Mesothelial cell of epicardium (in vitro differentiated cells): ENCODE results near the gene GGT7. TPM values are rescaled to one million over a fixed set of nuclear protein-coding genes. Genes with fewer than 3 reads are reported as not detected.

ENCODE experiments used
- DNase-seq, 2 experiments: peaks; one replicate each; pipeline ENCODE4 v3.0.0; 2021; ENCODE audit warnings: low spot score in 2 of 2; ENCODE audit not compliant: unreplicated experiment in 2 of 2
- H3K27ac Mint-ChIP-seq: 2 replicates; pipeline ENCODE4 v1.8.0; 2021; ENCODE audit warnings: mixed read lengths
- H3K27me3 Mint-ChIP-seq: 2 replicates; pipeline ENCODE4 v1.8.0; 2021; ENCODE audit warnings: low read depth, mixed read lengths
- H3K36me3 Mint-ChIP-seq: 2 replicates; pipeline ENCODE4 v1.8.0; 2021; ENCODE audit warnings: mixed read lengths
- H3K4me1 Mint-ChIP-seq: 2 replicates; pipeline ENCODE4 v1.8.0; 2021; ENCODE audit warnings: mixed read lengths
- H3K4me3 Mint-ChIP-seq: 2 replicates; pipeline ENCODE4 v1.8.0; 2021; ENCODE audit warnings: mild to moderate bottlenecking, moderate library complexity, mixed read lengths
- H3K9me3 Mint-ChIP-seq: 2 replicates; pipeline ENCODE4 v1.8.0; 2021; ENCODE audit warnings: mixed read lengths
- CTCF ChIP-seq: fragments of 200-600 bp; sonication (generic); IDR thresholded peaks from one replicate; pipeline ENCODE4 v1.5.0; 2021; ENCODE audit warnings: antibody characterized with exemption; ENCODE audit not compliant: unreplicated experiment
- total RNA-seq: library from RNA; stranded (reverse); gene quantifications from 3 replicates; pipeline ENCODE4 v1.2.1, GENCODE V29; 2021

Gene GGT7
- total RNA-seq, 1 donor from 2014 or later: 35.9 TPM

DNA sequence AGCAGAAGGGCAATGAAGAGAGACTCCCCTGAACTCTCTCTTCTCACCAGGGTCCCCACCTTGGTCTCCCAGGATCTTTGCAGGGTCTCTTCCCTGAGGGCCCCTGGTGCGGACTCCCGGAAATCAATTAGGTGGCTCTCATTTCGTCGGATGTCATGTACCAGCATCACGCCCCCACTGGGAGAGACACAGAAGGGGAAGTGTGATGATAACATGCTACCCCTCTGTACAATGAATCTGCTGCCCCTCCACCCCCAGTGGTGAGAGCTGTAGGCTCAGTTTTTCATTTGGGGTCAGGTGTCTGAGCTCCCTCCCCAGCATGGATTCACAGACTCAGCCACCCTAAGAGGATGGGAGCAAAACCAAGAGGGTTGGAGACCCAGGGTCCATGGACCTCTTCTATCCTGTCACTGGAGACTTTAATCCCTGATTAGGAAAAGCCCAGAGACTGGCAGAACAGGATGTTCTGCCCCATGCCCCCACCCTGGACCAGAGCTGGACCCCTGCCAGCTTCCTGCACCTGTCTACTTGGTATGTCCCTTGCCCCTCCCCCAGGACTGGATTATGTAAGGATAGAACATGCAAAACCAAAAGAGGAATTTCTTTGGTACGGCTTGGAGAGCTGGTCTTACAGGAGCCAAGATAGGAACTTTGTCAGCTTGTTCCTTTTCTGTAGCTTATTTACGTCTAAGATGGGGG lies 11.1 kb downstream of the GGT7 start:
- TF ChIP-seq CTCF: no peak
- no peak for DNase-seq
- H3K27ac Mint-ChIP-seq: no peak overlapping the region
- H3K36me3 Mint-ChIP-seq: peaks cover 15% of the 10 kb centered on the region
- no peaks in the 10 kb centered on the region for H3K4me1 Mint-ChIP-seq
- H3K27me3 Mint-ChIP-seq: no peaks in the 10 kb centered on the region
- H3K9me3 Mint-ChIP-seq: no peaks in the 10 kb centered on the region
- H3K4me3 Mint-ChIP-seq: no peak overlapping the region

- Mint-ChIP-seq H3K27ac (no peak overlapping the region), H3K4me3 (no peak overlapping the region), H3K9me3 (no peaks in the 10 kb centered on the region), H3K4me1 (no peaks in the 10 kb centered on the region), H3K36me3 (peaks cover 23% of the 10 kb centered on the region), H3K27me3 (no peaks in the 10 kb centered on the region)
- DNase-seq: peak in 1 of 2 experiments; percentile 25
- no peak for TF ChIP-seq CTCF
Measured at GRCh38 chr20:34859826-34860545, 12.7 kb downstream of the GGT7 start.

- Mint-ChIP-seq H3K4me3 (no peak overlapping the region), H3K9me3 (no peaks in the 10 kb centered on the region), H3K27me3 (no peaks in the 10 kb centered on the region), H3K4me1 (no peaks in the 10 kb centered on the region), H3K27ac (no peak overlapping the region), H3K36me3 (peaks cover 23% of the 10 kb centered on the region)
- DNase-seq: peak in 1 of 2 experiments; percentile 36
- no peak for TF ChIP-seq CTCF
Measured at GRCh38 chr20:34859367-34859766, 13.3 kb downstream of the GGT7 start.

DNA sequence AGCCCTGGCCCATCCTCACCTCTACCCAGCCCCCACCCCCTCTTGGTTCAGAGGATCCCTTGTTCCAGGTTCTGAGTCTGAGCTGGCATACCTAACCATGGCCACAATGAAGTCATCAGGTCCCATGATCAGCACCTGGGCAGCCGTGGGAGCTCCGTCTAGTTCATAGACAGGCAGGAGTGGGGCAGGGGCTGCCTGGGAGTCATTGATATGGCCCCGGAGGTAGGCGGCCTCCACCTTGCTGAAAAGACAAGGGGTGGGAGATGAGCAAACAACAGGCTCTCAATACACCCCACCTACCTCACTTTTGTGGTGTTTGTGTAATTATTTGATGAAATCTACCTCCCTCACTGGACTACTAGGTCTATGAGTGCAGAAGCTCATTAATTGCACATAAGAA lies 20.4 kb downstream of the GGT7 start:
- H3K4me1 Mint-ChIP-seq: no peaks in the 10 kb centered on the region
- H3K36me3 Mint-ChIP-seq: peaks cover 25% of the 10 kb centered on the region

GRCh38 chr20:34850969-34851368 lies 21.7 kb downstream of the GGT7 start:
- Mint-ChIP-seq H3K27me3 (no peaks in the 10 kb centered on the region), H3K36me3 (peaks cover 27% of the 10 kb centered on the region), H3K27ac (no peak overlapping the region), H3K4me1 (no peaks in the 10 kb centered on the region), H3K9me3 (no peaks in the 10 kb centered on the region), H3K4me3 (no peak overlapping the region)
- no peak for DNase-seq
- no peak for TF ChIP-seq CTCF

More for the DNA sequence above, 20.4 kb downstream of the GGT7 start:
- TF ChIP-seq CTCF: no peak
- Mint-ChIP-seq H3K4me3 (no peak overlapping the region), H3K27me3 (no peaks in the 10 kb centered on the region), H3K27ac (no peak overlapping the region), H3K9me3 (no peaks in the 10 kb centered on the region)
- DNase-seq: no peak
